Left lung (tissue), 10 donors: ENCODE data around the gene SCUBE3. TPM values are rescaled to one million over a fixed set of nuclear protein-coding genes. Genes with fewer than 3 reads are reported as not detected.

ENCODE experiments used
- ATAC-seq: fragments of 200-7000 bp; cut with Tn5 transposase; one replicate; pipeline ENCODE4 v1.9.1; 2020; ENCODE audit warnings: moderate library complexity
- DNase-seq, 4 donors: peaks; one replicate each; pipeline ENCODE4 v3.0.0-alpha.2; 2013 to 2020
- H3K27ac ChIP-seq, 2 donors: fragments of 200-600 bp; sonication (generic) in 1 of 2; one replicate each; pipeline versions ENCODE4 v1.5.0 to v1.8.0; 2020 to 2021
- H3K27me3 ChIP-seq, 2 donors: fragments of 200-600 bp; sonication (generic) in 1 of 2; one replicate each; pipeline versions ENCODE4 v1.5.0 to v1.8.0; 2020 to 2021
- H3K36me3 ChIP-seq, 2 donors: fragments of 200-600 bp; sonication (generic) in 1 of 2; one replicate each; pipeline versions ENCODE4 v1.5.0 to v1.8.0; 2020 to 2021
- H3K4me1 ChIP-seq, 2 donors: fragments of 200-600 bp; one replicate each; pipeline ENCODE4 v1.8.0; 2021
- H3K4me3 ChIP-seq, 2 donors: fragments of 200-600 bp; sonication (generic) in 1 of 2; one replicate each; pipeline versions ENCODE4 v1.5.0 to v1.8.0; 2020 to 2021; ENCODE audit warnings: mild to moderate bottlenecking in 1 of 2
- H3K9me3 ChIP-seq, 2 donors: fragments of 200-600 bp; sonication (generic) in 1 of 2; one replicate each; pipeline versions ENCODE4 v1.5.0 to v1.8.0; 2020 to 2021
- CTCF ChIP-seq, 2 donors: fragments of 200-600 bp; sonication (generic) in 1 of 2; IDR thresholded peaks; one replicate each; pipeline versions ENCODE4 v1.5.0 to v1.8.0; 2021; ENCODE audit warnings: antibody characterized with exemption in 2 of 2
- intact Hi-C, 2 donors: fragments of 100-400 bp; cut with DNase I; formaldehyde crosslinking; loops; one replicate each; pipeline versions ENCODE4 v1.11.2 to v1.14.2; 2022
- polyA plus RNA-seq, 6 donors: library from polyadenylated mRNA; unstranded; fragments of 120-200 nt; gene quantifications; one replicate each; pipeline ENCODE4 v1.2.1, GENCODE V29; 2013; ENCODE audit not compliant: insufficient read length in 6 of 6
- total RNA-seq, 2 donors: library from RNA; stranded (reverse); fragmentation: NEBNext Ultra II Directional; extraction: Animal tissue kit (Norgen Biotek cat#: 25700); gene quantifications; one replicate each; pipeline ENCODE4 v1.2.1, GENCODE V29; 2021
- donor health status: DM: no; HTN: yes; CAD: no.
- donor health status: DM: no; HTN: no; CAD: no.

Gene SCUBE3
- total and polyA plus RNA-seq, 8 donors, result 2.2 to 4.7 (median 3.9) TPM

GRCh38 chr6:35170891-35171290, 42.9 kb upstream of the SCUBE3 start:
- TF ChIP-seq CTCF (IDR thresholded peaks at IDR 0.05), result no peak
- no peak for ATAC-seq
- Histone ChIP-seq H3K27me3 (no peaks in the 10 kb centered on the region), H3K36me3 (no peaks in the 10 kb centered on the region), H3K4me3 (no peak overlapping the region), H3K9me3 (no peaks in the 10 kb centered on the region), H3K27ac (no peak overlapping the region), H3K4me1 (no peaks in the 10 kb centered on the region)
- intact Hi-C loops, result no loop called here
- no peak for DNase-seq

GRCh38 chr6:35173044-35173426, 40.7 kb upstream of the SCUBE3 start:
- no peak overlapping the region for H3K4me3 ChIP-seq
- no peaks in the 10 kb centered on the region for H3K9me3 ChIP-seq
- no peaks in the 10 kb centered on the region for H3K4me1 ChIP-seq
- no peak for TF ChIP-seq CTCF (IDR thresholded peaks at IDR 0.05)
- no peaks in the 10 kb centered on the region for H3K36me3 ChIP-seq
- no peak for ATAC-seq
- no peak for DNase-seq
- intact Hi-C loops, result no loop called here
- H3K27me3 ChIP-seq, result no peaks in the 10 kb centered on the region
- H3K27ac ChIP-seq, result no peak overlapping the region

- intact Hi-C loops, result no loop called here
- Histone ChIP-seq H3K27me3 (no peaks in the 10 kb centered on the region), H3K4me1 (no peaks in the 10 kb centered on the region), H3K36me3 (no peaks in the 10 kb centered on the region), H3K9me3 (no peaks in the 10 kb centered on the region), H3K4me3 (no peak overlapping the region), H3K27ac (no peak overlapping the region)
- DNase-seq, result no peak
- no peak for ATAC-seq
- TF ChIP-seq CTCF (IDR thresholded peaks at IDR 0.05), result no peak
Observed at GRCh38 chr6:35173427-35174087, 40.2 kb upstream of the SCUBE3 start.

- no peak for ATAC-seq
- no peaks in the 10 kb centered on the region for H3K36me3 ChIP-seq
- no peak overlapping the region for H3K27ac ChIP-seq
- H3K4me1 ChIP-seq, result no peaks in the 10 kb centered on the region
- DNase-seq, result no peak
- intact Hi-C loops, result no loop called here
- H3K27me3 ChIP-seq, result no peaks in the 10 kb centered on the region
- no peak overlapping the region for H3K4me3 ChIP-seq
- TF ChIP-seq CTCF (IDR thresholded peaks at IDR 0.05), result no peak
- no peaks in the 10 kb centered on the region for H3K9me3 ChIP-seq
Observed at GRCh38 chr6:35174088-35174434, 39.7 kb upstream of the SCUBE3 start.

GRCh38 chr6:35174501-35174900, 39.3 kb upstream of the SCUBE3 start:
- no peaks in the 10 kb centered on the region for H3K36me3 ChIP-seq
- no peaks in the 10 kb centered on the region for H3K27me3 ChIP-seq
- TF ChIP-seq CTCF (IDR thresholded peaks at IDR 0.05), result no peak
- no peaks in the 10 kb centered on the region for H3K4me1 ChIP-seq
- intact Hi-C loops, result no loop called here
- ATAC-seq (no peak), DNase-seq (no peak)
- no peak overlapping the region for H3K27ac ChIP-seq
- no peaks in the 10 kb centered on the region for H3K9me3 ChIP-seq
- no peak overlapping the region for H3K4me3 ChIP-seq
